Spleen (tissue), 7 donors: ENCODE results near the gene HOXB7.

Experiments
- CTCF ChIP-seq, 11 experiments: fragments of 200-600 bp in 7 of 11; fragments of 450-650 bp in 4 of 11; sonication (generic) in 4 of 11; IDR thresholded peaks in 8 of 11; conservative IDR thresholded peaks in 3 of 11; 1 replicate in 7 of 11; 2 replicates in 4 of 11; pipeline versions ENCODE4 v1.4.0 to v1.8.0; 2016 to 2021; ENCODE audit warnings: antibody characterized with exemption in 11 of 11, inconsistent platforms in 4 of 11, mild to moderate bottlenecking in 1 of 11
- POLR2A ChIP-seq, 3 donors: fragments of 450-650 bp; IDR thresholded peaks; one replicate each; pipeline ENCODE4 v1.5.1; 2017; ENCODE audit warnings: antibody characterized with exemption in 3 of 3, mild to moderate bottlenecking in 1 of 3
- donor health status: DM: no; HTN: no; CAD: no; lungs with moderate emphysema.
- donor health status: DM: no; HTN: no; CAD: no.
- donor health status: DM: no; HTN: no; CAD: no.

- no peak for TF ChIP-seq CTCF (IDR thresholded peaks at IDR 0.05 in 8 of 11, conservative IDR thresholded peaks at IDR 0.05 in 3 of 11)
- TF ChIP-seq POLR2A (IDR thresholded peaks at IDR 0.05), result no peak
These were observed 43.0 kb downstream of the HOXB7 start for GRCh38 chr17:48567646-48568354.
